ENCODE results near the gene TANC1. TPM values are rescaled to one million over a fixed set of nuclear protein-coding genes. Genes with fewer than 3 reads are reported as not detected.

The TANC1 gene
- polyA plus RNA-seq, 1 donor, result 22.2 TPM

GRCh38 chr2:159118115-159118858 lies 149.8 kb downstream of the TANC1 start:
- DNase-seq (ENCODE audit: low read depth), result peak; percentile 83

GRCh38 chr2:159118859-159119500 lies 150.5 kb downstream of the TANC1 start:
- no peak for DNase-seq (ENCODE audit: low read depth)

GRCh38 chr2:159119652-159120257 lies 151.3 kb downstream of the TANC1 start:
- DNase-seq (ENCODE audit: low read depth), result no peak

- no peak for DNase-seq (ENCODE audit: low read depth)
Measured at GRCh38 chr2:159123786-159124185, 155.3 kb downstream of the TANC1 start.

GRCh38 chr2:159124441-159124911 lies 156.0 kb downstream of the TANC1 start:
- no peak for DNase-seq (ENCODE audit: low read depth)

GRCh38 chr2:159124931-159125467 lies 156.6 kb downstream of the TANC1 start:
- no peak for DNase-seq (ENCODE audit: low read depth)

- DNase-seq (ENCODE audit: low read depth), result no peak
Measured at GRCh38 chr2:159125858-159126257, 157.4 kb downstream of the TANC1 start.

- DNase-seq (ENCODE audit: low read depth), result no peak
Measured at GRCh38 chr2:159126432-159127022, 158.1 kb downstream of the TANC1 start.

GRCh38 chr2:159128191-159128590 lies 159.8 kb downstream of the TANC1 start:
- no peak for DNase-seq (ENCODE audit: low read depth)

GRCh38 chr2:159129269-159129668 lies 160.8 kb downstream of the TANC1 start:
- no peak for DNase-seq (ENCODE audit: low read depth)

GRCh38 chr2:159129824-159130223 lies 161.4 kb downstream of the TANC1 start:
- DNase-seq (ENCODE audit: low read depth), result no peak

GRCh38 chr2:159130302-159130701 lies 161.9 kb downstream of the TANC1 start:
- no peak for DNase-seq (ENCODE audit: low read depth)

- DNase-seq (ENCODE audit: low read depth), result no peak
Measured at GRCh38 chr2:159131267-159131913, 162.9 kb downstream of the TANC1 start.

GRCh38 chr2:159131914-159132281 lies 163.5 kb downstream of the TANC1 start:
- no peak for DNase-seq (ENCODE audit: low read depth)

GRCh38 chr2:159133797-159134196 lies 165.4 kb downstream of the TANC1 start:
- no peak for DNase-seq (ENCODE audit: low read depth)

- no peak for DNase-seq (ENCODE audit: low read depth)
Measured at GRCh38 chr2:159134979-159135378, 166.5 kb downstream of the TANC1 start.

GRCh38 chr2:159136391-159136790 lies 168.0 kb downstream of the TANC1 start:
- no peak for DNase-seq (ENCODE audit: low read depth)

GRCh38 chr2:159137511-159138241 lies 169.2 kb downstream of the TANC1 start:
- DNase-seq (ENCODE audit: low read depth), result no peak

GRCh38 chr2:159138642-159139182 lies 170.3 kb downstream of the TANC1 start:
- no peak for DNase-seq (ENCODE audit: low read depth)

GRCh38 chr2:159139216-159139933 lies 170.9 kb downstream of the TANC1 start:
- DNase-seq (ENCODE audit: low read depth), result no peak

Measured in forelimb muscle (tissue), 1 donor.